ENCODE measurements around the gene TP53TG3E. TPM values are rescaled to one million over a fixed set of nuclear protein-coding genes. Genes with fewer than 3 reads are reported as not detected.

TP53TG3E gene
- total and polyA plus RNA-seq, 2 experiments from 2014 or later = not detected

Small RNA genes within 50 kb of the gene (small RNA-seq; reads per million reads assigned to genes)
- gene AC141257.3 (ENCODE audit: low replicate concordance) = not detected

Other genes with a start within 250 kb of the TP53TG3E start
- gene TP53TG3C, start 110.1 kb upstream of the TP53TG3E start, total RNA-seq (2014; rRNA removed; shearing (Covaris generic)) = not detected in 2 replicates
- gene TP53TG3C, start 110.1 kb upstream of the TP53TG3E start, polyA plus RNA-seq (2016; fragmentation: Nextera tagmentation; extraction: Ambion mirVana) = not detected in 2 replicates
- gene TP53TG3B, start 56.5 kb downstream of the TP53TG3E start, total RNA-seq (2014; rRNA removed; shearing (Covaris generic)) = not detected in 2 replicates
- gene TP53TG3B, start 56.5 kb downstream of the TP53TG3E start, polyA plus RNA-seq (2016; fragmentation: Nextera tagmentation; extraction: Ambion mirVana) = not detected in 2 replicates
- gene TP53TG3F, start 155.3 kb downstream of the TP53TG3E start, total RNA-seq (2014; rRNA removed; shearing (Covaris generic)) = not detected in 2 replicates
- not detected in 2 replicates for gene TP53TG3F, start 155.3 kb downstream of the TP53TG3E start, polyA plus RNA-seq (2016; fragmentation: Nextera tagmentation; extraction: Ambion mirVana)

Data from GM23338 (cell line).